Gastroesophageal sphincter (tissue), 3 donors: ENCODE results near the gene TMIE.

Experiments used
- CTCF ChIP-seq, 4 experiments: fragments of 200-600 bp in 2 of 4; fragments of 450-650 bp in 2 of 4; sonication (generic) in 1 of 4; IDR thresholded peaks; one replicate each; pipeline ENCODE4 v1.5.1; 2017 to 2019; ENCODE audit warnings: antibody characterized with exemption in 4 of 4, mild to moderate bottlenecking in 2 of 4, moderate library complexity in 2 of 4
- EP300 ChIP-seq: sonication (generic); formaldehyde crosslinking; IDR thresholded peaks from one replicate; pipeline ENCODE4 v1.6.1; 2017; ENCODE audit warnings: antibody characterized with exemption, mild to moderate bottlenecking
- POLR2AphosphoS5 ChIP-seq: sonication (generic); formaldehyde crosslinking; IDR thresholded peaks from one replicate; pipeline ENCODE4 v1.6.1; 2017; ENCODE audit warnings: antibody characterized with exemption

DNA sequence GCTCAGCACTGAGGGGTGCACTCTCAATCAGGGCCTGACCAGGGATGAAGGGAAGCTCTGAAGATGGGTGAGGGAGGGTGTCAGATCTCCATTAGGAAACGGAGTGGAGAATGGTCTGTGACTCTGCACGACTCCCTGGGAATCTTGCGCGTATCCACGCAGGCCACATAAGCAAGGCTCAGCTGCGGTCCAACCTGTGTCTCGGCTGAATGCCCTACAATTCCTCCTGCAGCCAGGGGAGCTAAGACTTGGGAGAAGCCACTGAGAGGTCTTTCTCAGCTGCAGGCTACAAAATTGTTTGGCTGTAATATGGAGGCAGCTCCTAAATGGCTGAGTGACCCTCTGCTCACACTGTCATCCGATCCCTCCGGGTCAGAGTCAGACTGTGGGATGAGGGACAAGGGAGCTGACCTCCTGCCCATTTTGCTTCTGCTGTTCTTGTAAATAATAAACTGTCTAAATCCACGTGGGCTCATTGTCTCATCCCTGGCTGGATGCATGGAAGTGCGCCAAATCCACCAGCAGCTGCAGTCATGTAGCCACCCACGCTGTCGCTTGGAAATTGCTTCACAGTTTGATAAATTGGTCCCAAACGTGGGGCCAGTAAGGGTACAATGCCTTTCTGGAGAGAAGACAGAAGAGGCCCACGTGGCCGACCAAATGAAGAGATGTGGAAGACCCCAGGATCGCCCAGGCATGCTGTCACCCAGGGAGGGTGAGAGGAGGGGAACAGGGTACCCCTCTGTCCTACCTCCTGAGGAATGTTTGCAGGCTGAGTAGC, 38.2 kb upstream of the TMIE start:
- no peak for TF ChIP-seq CTCF (IDR thresholded peaks at IDR 0.05)
- TF ChIP-seq POLR2AphosphoS5: no peak
- TF ChIP-seq EP300: no peak
